ENCODE results near the gene ADCY5. TPM values are rescaled to one million over a fixed set of nuclear protein-coding genes. Genes with fewer than 3 reads are reported as not detected.

ADCY5 gene
- total and polyA plus RNA-seq, 2 experiments from 2014 or later = 3.1 to 4.7 TPM

- H3K4me1 ChIP-seq (ENCODE audit: insufficient read depth) = no peaks in the 10 kb centered on the region
- H4K20me1 ChIP-seq (ENCODE audit: insufficient read depth, poor library complexity, severe bottlenecking) = no peaks in the 10 kb centered on the region
- no peaks in the 10 kb centered on the region for H3K27me3 ChIP-seq
- H3K4me3 ChIP-seq = no peak overlapping the region
- TF ChIP-seq EZH2 (IDR thresholded peaks at IDR 0.05; ENCODE audit: borderline replicate concordance) = no peak
- no peaks in the 10 kb centered on the region for H3K9me3 ChIP-seq (ENCODE audit: low read depth)
- no peak for DNase-seq (ENCODE audit: low spot score)
- no peaks in the 10 kb centered on the region for H3K79me2 ChIP-seq
- H3K4me2 ChIP-seq = no peak overlapping the region
- H3K9me2 ChIP-seq (replicated peaks; ENCODE audit: insufficient read depth) = no peaks in the 10 kb centered on the region
- H3K27ac ChIP-seq = no peak overlapping the region
- WGBS (ENCODE audit: low lambda C conversion rate, missing lambda C conversion rate) = 83% methylated on average over 14 of the region's 14 CpGs
- H3K36me3 ChIP-seq (replicated peaks; ENCODE audit: insufficient read depth, low read depth) = no peaks in the 10 kb centered on the region
- H2AFZ ChIP-seq = no peak overlapping the region
These were observed 113.8 kb downstream of the ADCY5 start for GRCh38 chr3:123335007-123335670.

DNA sequence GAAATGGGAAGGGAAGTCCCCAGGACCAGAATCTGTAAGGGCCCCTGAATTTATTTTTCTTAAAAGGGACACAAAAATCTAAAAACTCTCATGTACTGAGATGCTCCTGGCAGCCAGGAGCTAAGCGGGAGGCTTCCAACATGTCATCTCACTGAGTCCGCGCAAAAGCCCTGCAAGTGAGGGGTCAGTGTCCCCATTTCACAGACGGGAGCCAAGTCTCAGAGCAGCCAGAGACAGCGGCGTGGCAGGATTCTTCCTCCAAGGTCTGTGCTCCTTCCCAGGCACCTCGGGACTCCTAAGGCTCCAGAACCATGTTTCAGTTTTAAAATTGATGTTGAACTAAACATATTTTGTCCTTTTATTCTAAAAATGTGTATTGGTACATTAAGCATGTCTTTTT, 114.8 kb downstream of the ADCY5 start:
- Histone ChIP-seq H3K9me3 (ENCODE audit: low read depth) (no peaks in the 10 kb centered on the region), H3K79me2 (no peaks in the 10 kb centered on the region), H3K9me2 (replicated peaks; ENCODE audit: insufficient read depth) (no peaks in the 10 kb centered on the region), H3K4me2 (no peak overlapping the region), H3K4me3 (no peak overlapping the region), H3K27me3 (no peaks in the 10 kb centered on the region), H4K20me1 (ENCODE audit: insufficient read depth, poor library complexity, severe bottlenecking) (no peaks in the 10 kb centered on the region), H3K27ac (no peak overlapping the region), H2AFZ (no peak overlapping the region), H3K4me1 (ENCODE audit: insufficient read depth) (no peaks in the 10 kb centered on the region), H3K36me3 (replicated peaks; ENCODE audit: insufficient read depth, low read depth) (no peaks in the 10 kb centered on the region)
- WGBS (ENCODE audit: low lambda C conversion rate, missing lambda C conversion rate) = 97% methylated on average over 7 of the region's 7 CpGs
- TF ChIP-seq CTCF (IDR thresholded peaks at IDR 0.05; ENCODE audit: poor library complexity) = no peak
- no peak for TF ChIP-seq EZH2phosphoT487 (IDR thresholded peaks at IDR 0.05; ENCODE audit: low read depth, severe bottlenecking, unreplicated experiment)
- no peak for DNase-seq (ENCODE audit: low spot score)

GRCh38 chr3:123333401-123333800, 115.5 kb downstream of the ADCY5 start:
- Histone ChIP-seq H4K20me1 (ENCODE audit: insufficient read depth, poor library complexity, severe bottlenecking) (no peaks in the 10 kb centered on the region), H3K79me2 (no peaks in the 10 kb centered on the region), H3K4me2 (no peak overlapping the region), H2AFZ (no peak overlapping the region), H3K4me3 (no peak overlapping the region), H3K9me3 (ENCODE audit: low read depth) (no peaks in the 10 kb centered on the region), H3K27me3 (no peaks in the 10 kb centered on the region), H3K4me1 (ENCODE audit: insufficient read depth) (no peaks in the 10 kb centered on the region), H3K9me2 (replicated peaks; ENCODE audit: insufficient read depth) (no peaks in the 10 kb centered on the region), H3K36me3 (replicated peaks; ENCODE audit: insufficient read depth, low read depth) (no peaks in the 10 kb centered on the region), H3K27ac (no peak overlapping the region)
- no peak for DNase-seq (ENCODE audit: low spot score)
- 85% methylated on average over 10 of the region's 10 CpGs for WGBS (ENCODE audit: low lambda C conversion rate, missing lambda C conversion rate)
- TF ChIP-seq EZH2phosphoT487 (IDR thresholded peaks at IDR 0.05; ENCODE audit: low read depth, severe bottlenecking, unreplicated experiment) (no peak), CTCF (IDR thresholded peaks at IDR 0.05; ENCODE audit: poor library complexity) (no peak), EZH2 (IDR thresholded peaks at IDR 0.05; ENCODE audit: borderline replicate concordance) (no peak)

GRCh38 chr3:123332124-123332641, 116.7 kb downstream of the ADCY5 start:
- no peak overlapping the region for H2AFZ ChIP-seq
- H3K4me3 ChIP-seq = no peak overlapping the region
- H3K9me3 ChIP-seq (ENCODE audit: low read depth) = no peaks in the 10 kb centered on the region
- H3K4me2 ChIP-seq = no peak overlapping the region
- TF ChIP-seq CTCF (IDR thresholded peaks at IDR 0.05; ENCODE audit: poor library complexity) (no peak), EZH2 (IDR thresholded peaks at IDR 0.05; ENCODE audit: borderline replicate concordance) (no peak), EZH2phosphoT487 (IDR thresholded peaks at IDR 0.05; ENCODE audit: low read depth, severe bottlenecking, unreplicated experiment) (no peak)
- H3K9me2 ChIP-seq (replicated peaks; ENCODE audit: insufficient read depth) = no peaks in the 10 kb centered on the region
- H3K36me3 ChIP-seq (replicated peaks; ENCODE audit: insufficient read depth, low read depth) = no peaks in the 10 kb centered on the region
- no peak for DNase-seq (ENCODE audit: low spot score)
- H3K4me1 ChIP-seq (ENCODE audit: insufficient read depth) = no peaks in the 10 kb centered on the region
- no peaks in the 10 kb centered on the region for H3K79me2 ChIP-seq
- H4K20me1 ChIP-seq (ENCODE audit: insufficient read depth, poor library complexity, severe bottlenecking) = no peaks in the 10 kb centered on the region
- WGBS (ENCODE audit: low lambda C conversion rate, missing lambda C conversion rate) = 89% methylated on average over 15 of the region's 15 CpGs
- no peak overlapping the region for H3K27ac ChIP-seq
- no peaks in the 10 kb centered on the region for H3K27me3 ChIP-seq
